K562 (cell line): Measurements from ENCODE around the gene ADAMTSL3.

Experiments
- DIDO1 ChIP-seq: fragments of 450-650 bp; IDR thresholded peaks from 2 replicates; pipeline ENCODE4 v1.6.1; 2016; ENCODE audit warnings: low read depth, missing biosample characterization, missing genetic modification characterization
- EGR1 ChIP-seq: fragments of 450-650 bp; conservative IDR thresholded peaks from 2 replicates; pipeline ENCODE4 v1.6.1; 2017; ENCODE audit warnings: mild to moderate bottlenecking
- FOSL1 ChIP-seq: fragments of 200-800 bp; sonication (Bioruptor generic); conservative IDR thresholded peaks from 2 replicates; pipeline ENCODE4 v1.6.1; 2016; ENCODE audit warnings: missing genetic modification characterization, missing compliant biosample characterization
- PHF21A ChIP-seq: fragments of 450-650 bp; IDR thresholded peaks from 2 replicates; pipeline ENCODE4 v1.6.1; 2017; ENCODE audit warnings: low read depth, borderline replicate concordance
- POU5F1 ChIP-seq: fragments of 150-350 bp; IDR thresholded peaks from 2 replicates; pipeline ENCODE4 v1.6.1; 2014; ENCODE audit warnings: borderline replicate concordance, low read length, low read depth, mild to moderate bottlenecking; ENCODE audit not compliant: partially characterized antibody
- TCF7L2 ChIP-seq: fragments of 150-350 bp; IDR thresholded peaks from 2 replicates; pipeline ENCODE4 v1.6.1; 2016; ENCODE audit warnings: low read depth, mild to moderate bottlenecking, low read length, moderate library complexity
- ZNF512 ChIP-seq: IDR thresholded peaks from 2 replicates; pipeline ENCODE4 v1.6.1; 2016; ENCODE audit warnings: missing genetic modification characterization, missing compliant biosample characterization
- ZNF644 ChIP-seq: fragments of 200-800 bp; sonication (Bioruptor generic); IDR thresholded peaks from 2 replicates; pipeline ENCODE4 v1.6.1; 2016; ENCODE audit warnings: low read depth, missing genetic modification characterization, missing compliant biosample characterization
- TF ChIP-seq, protein P1 (sequence below), 3 experiments: IDR thresholded peaks in 2 of 3; conservative IDR thresholded peaks in 1 of 3; 2 replicates each; pipeline ENCODE4 v1.5.1; 2011 to 2012; ENCODE audit warnings: low read length in 3 of 3, mild to moderate bottlenecking in 3 of 3, control low read depth in 2 of 3, improper control_type of control experiment in 1 of 3, inconsistent platforms in 1 of 3, low read depth in 1 of 3, mixed read lengths in 1 of 3, moderate library complexity in 1 of 3; ENCODE audit not compliant: insufficient read depth in 2 of 3

GRCh38 chr15:83612226-83612625 lies 41.7 kb upstream of the ADAMTSL3 start:
- TF ChIP-seq ZNF512 (tag) = no peak
- no peak for TF ChIP-seq TCF7L2
- no peak for TF ChIP-seq FOSL1
- TF ChIP-seq PHF21A = no peak
- no peak for TF ChIP-seq ZNF644 (tag)
- TF ChIP-seq EGR1 = no peak
- TF ChIP-seq, protein P1, sequence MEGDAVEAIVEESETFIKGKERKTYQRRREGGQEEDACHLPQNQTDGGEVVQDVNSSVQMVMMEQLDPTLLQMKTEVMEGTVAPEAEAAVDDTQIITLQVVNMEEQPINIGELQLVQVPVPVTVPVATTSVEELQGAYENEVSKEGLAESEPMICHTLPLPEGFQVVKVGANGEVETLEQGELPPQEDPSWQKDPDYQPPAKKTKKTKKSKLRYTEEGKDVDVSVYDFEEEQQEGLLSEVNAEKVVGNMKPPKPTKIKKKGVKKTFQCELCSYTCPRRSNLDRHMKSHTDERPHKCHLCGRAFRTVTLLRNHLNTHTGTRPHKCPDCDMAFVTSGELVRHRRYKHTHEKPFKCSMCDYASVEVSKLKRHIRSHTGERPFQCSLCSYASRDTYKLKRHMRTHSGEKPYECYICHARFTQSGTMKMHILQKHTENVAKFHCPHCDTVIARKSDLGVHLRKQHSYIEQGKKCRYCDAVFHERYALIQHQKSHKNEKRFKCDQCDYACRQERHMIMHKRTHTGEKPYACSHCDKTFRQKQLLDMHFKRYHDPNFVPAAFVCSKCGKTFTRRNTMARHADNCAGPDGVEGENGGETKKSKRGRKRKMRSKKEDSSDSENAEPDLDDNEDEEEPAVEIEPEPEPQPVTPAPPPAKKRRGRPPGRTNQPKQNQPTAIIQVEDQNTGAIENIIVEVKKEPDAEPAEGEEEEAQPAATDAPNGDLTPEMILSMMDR (IDR thresholded peaks at IDR 0.05 in 2 of 3, conservative IDR thresholded peaks at IDR 0.05 in 1 of 3; ENCODE audit: insufficient read depth in 2 of 3, low read depth in 1 of 3, low read length in 3 of 3) = no peak
- no peak for TF ChIP-seq POU5F1
- no peak for TF ChIP-seq DIDO1
